ENCODE measurements around the gene FBXL4. TPM values are rescaled to one million over a fixed set of nuclear protein-coding genes. Genes with fewer than 3 reads are reported as not detected.

Gene FBXL4
- total RNA-seq, 1 donor from 2014 or later = 12.6 TPM

GRCh38 chr6:98973571-98973970, 25.8 kb upstream of the FBXL4 start:
- no peak for DNase-seq (ENCODE audit: low spot score)
- Mint-ChIP-seq H3K9me3 (no peaks in the 10 kb centered on the region), H3K4me3 (ENCODE audit: low read depth) (no peak overlapping the region), H3K27ac (no peak overlapping the region), H3K4me1 (ENCODE audit: low read depth) (peaks cover 1% of the 10 kb centered on the region), H3K27me3 (ENCODE audit: low read depth) (no peaks in the 10 kb centered on the region), H3K36me3 (ENCODE audit: low read depth) (no peaks in the 10 kb centered on the region)
- intact Hi-C loops (cut with micrococcal nuclease) = no loop called here

DNA sequence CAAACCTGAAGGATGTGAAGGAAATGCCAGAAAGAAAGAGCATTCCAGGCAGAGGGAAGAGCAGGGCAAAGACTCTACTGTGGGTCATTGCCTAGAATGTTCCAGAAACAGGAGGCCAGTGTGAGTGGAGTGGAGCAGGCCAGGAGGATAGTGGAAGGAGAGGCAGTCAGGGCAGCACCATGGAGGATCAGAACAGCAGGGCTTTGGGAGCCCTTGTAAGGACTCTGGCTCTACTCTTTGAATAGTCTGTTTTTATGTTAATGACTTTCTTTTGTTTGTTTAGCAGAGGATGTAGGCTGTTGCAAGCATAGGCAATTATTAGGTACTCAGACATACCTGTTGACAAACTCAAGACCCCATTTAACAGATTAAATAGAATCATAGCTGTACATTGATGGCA, 23.6 kb upstream of the FBXL4 start:
- no peaks in the 10 kb centered on the region for H3K36me3 Mint-ChIP-seq (ENCODE audit: low read depth)

GRCh38 chr6:98970469-98970868, 22.7 kb upstream of the FBXL4 start:
- Mint-ChIP-seq H3K4me1 (ENCODE audit: low read depth) (no peaks in the 10 kb centered on the region), H3K9me3 (no peaks in the 10 kb centered on the region)
- no peak for DNase-seq (ENCODE audit: low spot score)

More for the DNA sequence above, 23.6 kb upstream of the FBXL4 start:
- no peaks in the 10 kb centered on the region for H3K9me3 Mint-ChIP-seq
- no peaks in the 10 kb centered on the region for H3K4me1 Mint-ChIP-seq (ENCODE audit: low read depth)
- H3K4me3 Mint-ChIP-seq (ENCODE audit: low read depth) = no peak overlapping the region
- no peaks in the 10 kb centered on the region for H3K27me3 Mint-ChIP-seq (ENCODE audit: low read depth)
- H3K27ac Mint-ChIP-seq = no peak overlapping the region
- no peak for DNase-seq (ENCODE audit: low spot score)
- intact Hi-C loops (cut with micrococcal nuclease) = no loop called here

GRCh38 chr6:98967616-98968015, 19.9 kb upstream of the FBXL4 start:
- intact Hi-C loops (cut with micrococcal nuclease) = no loop called here
- peaks cover 15% of the 10 kb centered on the region for H3K27me3 Mint-ChIP-seq (ENCODE audit: low read depth)
- H3K27ac Mint-ChIP-seq = no peak overlapping the region
- DNase-seq (ENCODE audit: low spot score) = no peak
- H3K9me3 Mint-ChIP-seq = no peaks in the 10 kb centered on the region
- no peaks in the 10 kb centered on the region for H3K36me3 Mint-ChIP-seq (ENCODE audit: low read depth)
- no peak overlapping the region for H3K4me3 Mint-ChIP-seq (ENCODE audit: low read depth)
- no peaks in the 10 kb centered on the region for H3K4me1 Mint-ChIP-seq (ENCODE audit: low read depth)

More at GRCh38 chr6:98970469-98970868, 22.7 kb upstream of the FBXL4 start:
- Mint-ChIP-seq H3K36me3 (ENCODE audit: low read depth) (no peaks in the 10 kb centered on the region), H3K27me3 (ENCODE audit: low read depth) (no peaks in the 10 kb centered on the region), H3K4me3 (ENCODE audit: low read depth) (no peak overlapping the region), H3K27ac (no peak overlapping the region)
- intact Hi-C loops (cut with micrococcal nuclease) = no loop called here

DNA sequence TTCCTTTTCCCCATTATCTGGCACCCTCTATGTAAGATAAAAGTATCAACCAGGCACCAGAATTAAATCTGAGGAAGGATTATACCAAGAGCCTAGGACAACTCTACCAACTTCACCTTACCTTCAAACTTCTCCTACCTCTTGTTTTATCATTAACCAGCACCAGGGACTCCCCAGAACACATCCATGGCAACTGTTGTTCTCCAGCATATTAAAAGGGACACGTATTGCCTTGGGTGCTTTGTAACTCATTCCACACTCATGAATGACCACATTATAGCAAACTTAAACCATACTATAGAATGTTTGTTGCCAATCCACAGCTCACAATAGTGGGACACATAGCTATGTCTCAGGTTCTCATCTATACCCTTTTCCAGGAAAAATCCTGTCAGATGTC, 11.9 kb upstream of the FBXL4 start:
- peaks cover 22% of the 10 kb centered on the region for H3K27me3 Mint-ChIP-seq (ENCODE audit: low read depth)
- H3K4me3 Mint-ChIP-seq (ENCODE audit: low read depth) = no peak overlapping the region
- no peak for DNase-seq (ENCODE audit: low spot score)
- no peaks in the 10 kb centered on the region for H3K4me1 Mint-ChIP-seq (ENCODE audit: low read depth)
- no peak overlapping the region for H3K27ac Mint-ChIP-seq
- no peaks in the 10 kb centered on the region for H3K9me3 Mint-ChIP-seq
- intact Hi-C loops (cut with micrococcal nuclease) = no loop called here
- no peaks in the 10 kb centered on the region for H3K36me3 Mint-ChIP-seq (ENCODE audit: low read depth)

GRCh38 chr6:98958776-98959175, 11.0 kb upstream of the FBXL4 start:
- no peak for DNase-seq (ENCODE audit: low spot score)
- Mint-ChIP-seq H3K27ac (no peak overlapping the region), H3K27me3 (ENCODE audit: low read depth) (peaks cover 17% of the 10 kb centered on the region), H3K9me3 (no peaks in the 10 kb centered on the region), H3K36me3 (ENCODE audit: low read depth) (no peaks in the 10 kb centered on the region), H3K4me3 (ENCODE audit: low read depth) (no peak overlapping the region), H3K4me1 (ENCODE audit: low read depth) (no peaks in the 10 kb centered on the region)
- intact Hi-C loops (cut with micrococcal nuclease) = no loop called here

DNA sequence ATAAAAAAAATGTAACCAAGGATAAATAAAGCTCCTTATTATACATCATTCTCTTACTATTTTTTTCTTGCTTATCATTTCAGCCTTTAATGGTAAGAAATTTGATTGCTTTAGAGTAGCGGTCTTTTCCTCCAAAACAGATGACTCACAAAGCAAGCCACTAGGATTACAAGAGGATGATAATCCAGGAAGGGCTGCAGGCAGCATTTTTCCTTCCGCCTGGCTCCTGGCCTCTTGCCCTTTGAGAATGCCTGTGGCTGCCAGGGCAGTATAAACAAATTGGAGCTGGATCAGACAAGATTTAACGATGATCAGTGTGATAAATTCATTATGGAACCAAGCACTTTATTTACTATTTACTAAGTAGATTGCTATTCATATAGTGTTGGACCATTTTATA, 9.7 kb upstream of the FBXL4 start:
- H3K9me3 Mint-ChIP-seq = no peaks in the 10 kb centered on the region
- no peak overlapping the region for H3K4me3 Mint-ChIP-seq (ENCODE audit: low read depth)
- peaks cover 14% of the 10 kb centered on the region for H3K27me3 Mint-ChIP-seq (ENCODE audit: low read depth)
- no peaks in the 10 kb centered on the region for H3K4me1 Mint-ChIP-seq (ENCODE audit: low read depth)
- DNase-seq (ENCODE audit: low spot score) = no peak
- no peaks in the 10 kb centered on the region for H3K36me3 Mint-ChIP-seq (ENCODE audit: low read depth)
- no peak overlapping the region for H3K27ac Mint-ChIP-seq
- intact Hi-C loops (cut with micrococcal nuclease) = no loop called here

GRCh38 chr6:98949589-98949988, 1.8 kb upstream of the FBXL4 start:
- Mint-ChIP-seq H3K4me3 (ENCODE audit: low read depth) (no peak overlapping the region), H3K27me3 (ENCODE audit: low read depth) (peaks cover 21% of the 10 kb centered on the region), H3K36me3 (ENCODE audit: low read depth) (peaks cover 10% of the 10 kb centered on the region), H3K9me3 (no peaks in the 10 kb centered on the region), H3K27ac (no peak overlapping the region), H3K4me1 (ENCODE audit: low read depth) (peaks cover 23% of the 10 kb centered on the region)
- intact Hi-C loops (cut with micrococcal nuclease) = loop anchor here (2.0 to 5.0 kb wide), 2 partner anchors 473 to 565 kb away; partner anchors contain the start of gene USP45
- DNase-seq (ENCODE audit: low spot score) = no peak

DNA sequence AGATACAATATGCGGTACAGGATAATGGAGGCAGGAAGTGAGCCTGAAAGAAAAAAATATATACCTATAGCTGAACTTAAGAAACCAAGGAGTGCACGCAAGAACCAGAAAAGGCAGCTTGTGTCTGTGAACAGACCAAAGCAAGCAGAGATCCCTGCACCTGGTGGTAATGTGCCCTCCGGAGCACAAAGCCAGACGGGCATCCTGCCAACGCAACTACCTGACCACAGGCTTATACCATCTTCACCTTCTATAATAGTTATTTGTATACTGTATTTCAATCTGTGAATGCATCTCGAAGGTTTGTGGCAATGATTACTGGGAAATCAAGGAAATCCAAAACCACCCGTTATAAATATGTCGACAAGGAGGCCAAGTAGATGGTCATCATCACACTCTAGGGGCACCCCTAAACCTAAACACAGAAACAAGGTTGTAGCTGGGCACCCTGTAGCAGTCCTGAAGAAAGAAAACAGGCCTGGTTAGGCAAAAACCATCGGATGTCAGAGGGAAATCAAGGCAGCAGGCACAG, 801 bp downstream of the FBXL4 start:
- peaks cover 29% of the 10 kb centered on the region for H3K4me1 Mint-ChIP-seq (ENCODE audit: low read depth)
- H3K4me3 Mint-ChIP-seq (ENCODE audit: low read depth) = peak overlapping the region; percentile 89
- intact Hi-C loops (cut with micrococcal nuclease) = loop anchor here (5.0 kb wide), 1 partner anchor 475 kb away; no protein-coding TSS in a partner anchor
- peak; percentile 14 for DNase-seq (ENCODE audit: low spot score)
- H3K27ac Mint-ChIP-seq = peak overlapping the region; percentile 93
- peaks cover 15% of the 10 kb centered on the region for H3K9me3 Mint-ChIP-seq
- peaks cover 14% of the 10 kb centered on the region for H3K27me3 Mint-ChIP-seq (ENCODE audit: low read depth)
- H3K36me3 Mint-ChIP-seq (ENCODE audit: low read depth) = peaks cover 28% of the 10 kb centered on the region

DNA sequence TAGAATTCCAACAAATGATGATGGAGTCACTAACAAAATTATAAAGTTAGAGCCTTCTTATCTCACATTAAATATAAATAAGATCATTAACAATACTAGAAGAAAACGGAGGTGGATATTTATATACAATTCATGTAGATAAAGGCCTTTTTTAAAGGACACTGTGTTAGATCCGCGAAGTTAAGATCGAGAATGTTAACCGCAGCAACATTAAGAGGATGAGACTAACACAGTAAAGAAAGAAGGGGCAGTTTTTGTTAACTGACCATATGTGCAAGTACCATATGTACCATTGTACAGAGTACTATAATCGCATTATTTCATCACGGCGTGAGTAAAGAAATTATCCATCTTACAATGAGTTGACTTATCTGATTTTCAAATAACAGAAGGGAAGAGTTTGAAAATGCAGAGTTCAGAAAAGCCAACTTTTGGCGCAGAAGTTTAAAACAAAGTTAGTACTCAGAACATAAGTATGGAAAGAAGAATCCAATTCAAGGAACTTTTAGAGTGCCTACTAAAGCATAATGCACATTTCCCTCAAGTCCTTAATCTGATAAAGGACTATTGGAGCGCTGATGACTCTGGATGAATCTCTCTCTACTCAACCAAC, 1.4 kb downstream of the FBXL4 start:
- intact Hi-C loops (cut with micrococcal nuclease) = loop anchor here (5.0 kb wide), 1 partner anchor 476 kb away; no protein-coding TSS in a partner anchor
- H3K27me3 Mint-ChIP-seq (ENCODE audit: low read depth) = peaks cover 11% of the 10 kb centered on the region
- peaks cover 31% of the 10 kb centered on the region for H3K4me1 Mint-ChIP-seq (ENCODE audit: low read depth)

GRCh38 chr6:98945311-98946115, 2.2 kb downstream of the FBXL4 start:
- no peak for DNase-seq (ENCODE audit: low spot score)
- H3K36me3 Mint-ChIP-seq (ENCODE audit: low read depth) = peaks cover 42% of the 10 kb centered on the region
- H3K27me3 Mint-ChIP-seq (ENCODE audit: low read depth) = peaks cover 6% of the 10 kb centered on the region
- intact Hi-C loops (cut with micrococcal nuclease) = loop anchor here (5.0 kb wide), 1 partner anchor 477 kb away; no protein-coding TSS in a partner anchor
- peak overlapping the region; percentile 24 for H3K27ac Mint-ChIP-seq
- peaks cover 32% of the 10 kb centered on the region for H3K4me1 Mint-ChIP-seq (ENCODE audit: low read depth)
- peaks cover 28% of the 10 kb centered on the region for H3K9me3 Mint-ChIP-seq
- peak overlapping the region; percentile 89 for H3K4me3 Mint-ChIP-seq (ENCODE audit: low read depth)

More for the DNA sequence above, 1.4 kb downstream of the FBXL4 start:
- H3K27ac Mint-ChIP-seq = peak overlapping the region; percentile 93
- H3K4me3 Mint-ChIP-seq (ENCODE audit: low read depth) = peak overlapping the region; percentile 89
- peaks cover 21% of the 10 kb centered on the region for H3K9me3 Mint-ChIP-seq
- DNase-seq (ENCODE audit: low spot score) = no peak
- H3K36me3 Mint-ChIP-seq (ENCODE audit: low read depth) = peaks cover 33% of the 10 kb centered on the region

- Mint-ChIP-seq H3K4me1 (ENCODE audit: low read depth) (peaks cover 28% of the 10 kb centered on the region), H3K9me3 (peaks cover 34% of the 10 kb centered on the region), H3K27ac (no peak overlapping the region), H3K27me3 (ENCODE audit: low read depth) (no peaks in the 10 kb centered on the region), H3K4me3 (ENCODE audit: low read depth) (no peak overlapping the region), H3K36me3 (ENCODE audit: low read depth) (peaks cover 48% of the 10 kb centered on the region)
- intact Hi-C loops (cut with micrococcal nuclease) = loop anchor here (5.0 kb wide), 1 partner anchor 478 kb away; no protein-coding TSS in a partner anchor
- no peak for DNase-seq (ENCODE audit: low spot score)
Observed at GRCh38 chr6:98944598-98945081, 3.1 kb downstream of the FBXL4 start.

DNA sequence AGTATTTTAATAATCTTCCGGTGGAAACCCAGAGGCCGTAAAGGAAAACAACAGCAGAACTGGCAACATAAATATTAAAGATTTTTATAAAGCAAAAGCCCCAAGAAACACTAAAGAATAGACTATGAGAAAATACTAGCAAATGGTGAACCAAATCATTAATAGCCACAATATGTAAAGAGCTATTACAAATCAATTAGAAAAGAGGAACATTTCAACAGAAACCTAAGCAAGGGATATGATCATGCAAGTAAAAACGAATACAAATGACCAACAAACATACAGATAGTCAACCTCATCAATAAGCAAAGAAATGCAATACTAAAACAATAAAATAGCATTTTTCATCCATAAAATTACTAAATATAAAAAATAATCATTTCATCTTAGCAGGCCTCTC, 3.6 kb downstream of the FBXL4 start:
- Mint-ChIP-seq H3K27ac (no peak overlapping the region), H3K4me1 (ENCODE audit: low read depth) (peaks cover 28% of the 10 kb centered on the region), H3K4me3 (ENCODE audit: low read depth) (no peak overlapping the region), H3K9me3 (peaks cover 39% of the 10 kb centered on the region), H3K27me3 (ENCODE audit: low read depth) (no peaks in the 10 kb centered on the region), H3K36me3 (ENCODE audit: low read depth) (peaks cover 53% of the 10 kb centered on the region)
- intact Hi-C loops (cut with micrococcal nuclease) = no loop called here
- no peak for DNase-seq (ENCODE audit: low spot score)

Measured in activated T-helper 2 cell treated with anti-CD3 and anti-CD28 coated beads, Interferon-gamma antibody, Interleukin-2, Interleukin-4, amounts not matched to agents 10 μg/mL and 5 μg/mL and 100 μg/mL, durations not matched to agents 14 hours and 24 hours and 36 hours (primary cell).